ENCODE results near the gene GRIPAP1.

- TF ChIP-seq CTCF (IDR thresholded peaks at IDR 0.05 in 4 of 5, conservative IDR thresholded peaks at IDR 0.05 in 1 of 5), result no peak
- TF ChIP-seq POLR2A (IDR thresholded peaks at IDR 0.05), result peak; percentile 46 to 53
Measured at GRCh38 chrX:49002091-49002935, at the start of gene GRIPAP1.
